Measurements from ENCODE around the gene SMIM3. TPM values are rescaled to one million over a fixed set of nuclear protein-coding genes. Genes with fewer than 3 reads are reported as not detected.
"Not testable (repeated sequence)": the region's sequence is repeated elsewhere in the genome, so short reads cannot be mapped to it uniquely, and the experiment has no call there.

Gene SMIM3
- total RNA-seq (2014; rRNA removed; shearing (Covaris generic)): 11.7 and 13.3 TPM in 2 replicates

- no peaks in the 10 kb centered on the region for H3K27me3 ChIP-seq
- DNase-seq: peak; percentile 69 to 77
- peak within 1 kb of the TSS; percentile 18 for H3K27ac ChIP-seq
- no peaks in the 10 kb centered on the region for H3K36me3 ChIP-seq
- H3K9me3 ChIP-seq (replicated peaks): no peaks in the 10 kb centered on the region
- peaks cover 27% of the 10 kb centered on the region for H3K4me1 ChIP-seq
- peak within 1 kb of the TSS; percentile 64 for H3K4me3 ChIP-seq
Measured at GRCh38 chr5:150778517-150779396, at the start of gene SMIM3. Gene SMIM3 (plus strand): TSS chr5:150778757. CDS start chr5:150795441, 16,684 bp downstream.

- Histone ChIP-seq H3K4me3 (no peak overlapping the region), H3K27me3 (no peaks in the 10 kb centered on the region), H3K27ac (no peak overlapping the region), H3K4me1 (no peaks in the 10 kb centered on the region), H3K9me3 (replicated peaks) (no peaks in the 10 kb centered on the region), H3K36me3 (peaks cover 58% of the 10 kb centered on the region)
- DNase-seq: no peak
Measured at GRCh38 chr5:150729859-150730258, 48.7 kb upstream of the SMIM3 start.

- Histone ChIP-seq H3K4me1 (no peaks in the 10 kb centered on the region), H3K4me3 (no peak overlapping the region), H3K27me3 (no peaks in the 10 kb centered on the region)
Measured at GRCh38 chr5:150731669-150732242, 46.8 kb upstream of the SMIM3 start.

GRCh38 chr5:150734579-150735384 is 43.8 kb upstream of the SMIM3 start:
- H3K4me1 ChIP-seq: no peaks in the 10 kb centered on the region
- peak in 1 of 2 experiments; percentile 9 for DNase-seq
- peaks cover 7% of the 10 kb centered on the region for H3K9me3 ChIP-seq (replicated peaks)
- peaks cover 39% of the 10 kb centered on the region for H3K36me3 ChIP-seq
- no peak overlapping the region for H3K27ac ChIP-seq
- no peaks in the 10 kb centered on the region for H3K27me3 ChIP-seq
- no peak overlapping the region for H3K4me3 ChIP-seq

More at GRCh38 chr5:150731669-150732242, 46.8 kb upstream of the SMIM3 start:
- no peak overlapping the region for H3K27ac ChIP-seq
- DNase-seq: no peak
- H3K36me3 ChIP-seq: peaks cover 54% of the 10 kb centered on the region
- H3K9me3 ChIP-seq (replicated peaks): peaks cover 7% of the 10 kb centered on the region

GRCh38 chr5:150738862-150739261 is 39.7 kb upstream of the SMIM3 start:
- Histone ChIP-seq H3K4me1 (no peaks in the 10 kb centered on the region), H3K4me3 (no peak overlapping the region), H3K27me3 (no peaks in the 10 kb centered on the region), H3K36me3 (peaks cover 44% of the 10 kb centered on the region), H3K27ac (no peak overlapping the region), H3K9me3 (replicated peaks) (peaks cover 7% of the 10 kb centered on the region)
- DNase-seq: no peak

GRCh38 chr5:150740992-150741391 is 37.6 kb upstream of the SMIM3 start:
- H3K36me3 ChIP-seq: peaks cover 43% of the 10 kb centered on the region
- no peak overlapping the region for H3K4me3 ChIP-seq
- peaks cover 4% of the 10 kb centered on the region for H3K9me3 ChIP-seq (replicated peaks)
- no peak for DNase-seq
- H3K27me3 ChIP-seq: no peaks in the 10 kb centered on the region
- no peaks in the 10 kb centered on the region for H3K4me1 ChIP-seq
- no peak overlapping the region for H3K27ac ChIP-seq

- H3K4me3 ChIP-seq; H3K4me1 ChIP-seq; H3K27me3 ChIP-seq; H3K27ac ChIP-seq; H3K9me3 ChIP-seq (replicated peaks); DNase-seq: not testable (repeated sequence)
- H3K36me3 ChIP-seq: peaks cover 37% of the 10 kb centered on the region
Measured at GRCh38 chr5:150742455-150743141, 36.0 kb upstream of the SMIM3 start.

- H3K27ac ChIP-seq; DNase-seq; H3K4me3 ChIP-seq; H3K9me3 ChIP-seq (replicated peaks); H3K27me3 ChIP-seq; H3K4me1 ChIP-seq: not testable (repeated sequence)
- H3K36me3 ChIP-seq: peaks cover 39% of the 10 kb centered on the region
Measured at GRCh38 chr5:150743142-150743488, 35.4 kb upstream of the SMIM3 start.

- DNase-seq: no peak
- no peak overlapping the region for H3K4me3 ChIP-seq
- no peaks in the 10 kb centered on the region for H3K4me1 ChIP-seq
- no peak overlapping the region for H3K27ac ChIP-seq
- no peaks in the 10 kb centered on the region; the same call in 1 of the 2 replicates for H3K9me3 ChIP-seq (replicated peaks)
- H3K36me3 ChIP-seq: peaks cover 52% of the 10 kb centered on the region
- no peaks in the 10 kb centered on the region for H3K27me3 ChIP-seq
Measured at GRCh38 chr5:150750469-150750868, 28.1 kb upstream of the SMIM3 start.

GRCh38 chr5:150751096-150751891 is 27.3 kb upstream of the SMIM3 start:
- no peak overlapping the region for H3K4me3 ChIP-seq
- DNase-seq: no peak
- H3K9me3 ChIP-seq (replicated peaks): no peaks in the 10 kb centered on the region; the same call in 1 of the 2 replicates
- peaks cover 55% of the 10 kb centered on the region for H3K36me3 ChIP-seq
- no peaks in the 10 kb centered on the region for H3K4me1 ChIP-seq
- no peak overlapping the region for H3K27ac ChIP-seq
- H3K27me3 ChIP-seq: no peaks in the 10 kb centered on the region

- no peak for DNase-seq
- H3K4me3 ChIP-seq: no peak overlapping the region
- H3K4me1 ChIP-seq: peaks cover 5% of the 10 kb centered on the region; the same call in 1 of the 2 replicates
- no peaks in the 10 kb centered on the region for H3K9me3 ChIP-seq (replicated peaks)
- H3K27me3 ChIP-seq: no peaks in the 10 kb centered on the region
- H3K27ac ChIP-seq: no peak overlapping the region
- H3K36me3 ChIP-seq: peaks cover 53% of the 10 kb centered on the region
Measured at GRCh38 chr5:150753463-150753862, 25.1 kb upstream of the SMIM3 start.

- Histone ChIP-seq H3K9me3 (replicated peaks) (no peaks in the 10 kb centered on the region), H3K4me3 (no peak overlapping the region), H3K4me1 (peaks cover 5% of the 10 kb centered on the region; the same call in 1 of the 2 replicates), H3K27me3 (no peaks in the 10 kb centered on the region), H3K36me3 (peaks cover 51% of the 10 kb centered on the region), H3K27ac (no peak overlapping the region)
- no peak for DNase-seq
Measured at GRCh38 chr5:150753863-150754262, 24.7 kb upstream of the SMIM3 start.

- Histone ChIP-seq H3K36me3 (peaks cover 34% of the 10 kb centered on the region), H3K4me3 (peak overlapping the region; percentile 82), H3K4me1 (peaks cover 5% of the 10 kb centered on the region; the same call in 1 of the 2 replicates), H3K27me3 (no peaks in the 10 kb centered on the region), H3K9me3 (replicated peaks) (no peaks in the 10 kb centered on the region), H3K27ac (no peak overlapping the region)
- no peak for DNase-seq
Measured at GRCh38 chr5:150757087-150757649, 21.4 kb upstream of the SMIM3 start.

Measured in SJCRH30 (cell line).